HPDE6-E6E7 (cell line): ENCODE data around the gene ZDHHC19.
"Not testable (repeated sequence)": the region's sequence is repeated elsewhere in the genome, so short reads cannot be mapped to it uniquely, and the experiment has no call there.

Experiments
- DNase-seq: peaks from one replicate; pipeline ENCODE4 v3.0.0; 2011; ENCODE audit warnings: missing footprints; ENCODE audit errors: extremely low spot score

The ZDHHC19 gene

GRCh38 chr3:196210673-196211556, at the start of gene ZDHHC19:
ZDHHC19 (minus strand) TSS chr3:196211400; CDS start chr3:196211315, 85 bp downstream.
- DNase-seq: no peak

DNA sequence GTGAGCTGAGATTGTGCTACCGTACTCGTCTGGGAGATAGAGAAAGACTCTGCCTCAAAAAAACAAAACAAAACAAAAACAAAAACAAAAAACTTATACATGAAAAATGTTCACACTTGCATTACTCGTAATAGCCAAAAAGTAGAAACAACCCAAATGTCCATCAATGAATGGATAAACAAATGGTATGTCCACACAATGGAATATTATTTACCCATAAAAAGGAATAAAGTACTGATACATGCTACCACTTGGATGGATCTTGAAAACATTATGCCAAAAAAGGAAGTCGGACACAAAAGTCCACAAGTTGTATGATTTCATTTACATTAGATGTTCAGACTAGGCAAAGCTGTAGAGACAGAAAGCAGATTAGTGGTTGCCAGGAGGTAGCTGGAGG, 49.6 kb upstream of the ZDHHC19 start:
- no peak for DNase-seq

GRCh38 chr3:196255776-196256175, 44.6 kb upstream of the ZDHHC19 start:
- no peak for DNase-seq

DNA sequence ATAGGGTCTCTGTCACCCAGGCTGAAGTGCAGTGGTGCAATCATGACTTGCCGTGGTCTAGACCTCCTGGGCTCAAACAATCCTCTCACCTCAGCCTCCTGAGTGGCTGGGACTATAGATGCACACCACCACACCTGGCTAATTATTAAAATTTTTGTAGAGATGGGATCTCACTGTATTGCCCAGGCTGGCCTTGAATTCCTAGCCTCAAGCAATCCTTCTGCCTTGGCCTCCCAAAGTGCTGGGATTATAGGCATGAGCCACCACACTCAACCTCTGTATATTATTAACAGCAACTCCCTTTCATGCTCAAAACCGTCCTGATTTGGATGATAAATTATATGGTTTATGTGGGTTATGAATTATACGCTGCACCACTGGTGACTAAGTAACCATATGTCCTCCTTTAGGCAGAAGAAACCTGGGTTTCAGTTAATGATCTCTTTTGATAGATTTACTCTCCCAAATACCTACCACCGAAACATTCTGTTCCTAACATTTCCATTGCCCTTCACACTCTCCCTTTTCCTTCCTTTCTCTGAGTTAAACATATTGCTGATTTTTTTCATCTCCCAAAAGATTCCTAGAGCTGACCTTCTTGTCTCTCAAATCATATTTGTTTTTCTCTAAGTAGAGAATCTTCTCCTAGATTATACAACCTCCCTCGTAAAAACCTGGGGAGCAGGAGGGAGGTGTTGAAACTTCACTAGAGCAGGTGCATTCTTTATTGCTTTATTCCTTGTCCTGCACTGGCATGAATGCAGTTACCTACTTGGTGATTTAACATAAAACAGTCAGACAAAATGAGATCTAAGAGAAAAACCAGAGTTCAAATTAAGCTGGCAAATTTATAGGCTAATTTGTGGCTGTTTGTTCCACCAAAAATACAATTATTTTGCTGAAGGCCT, 43.4 kb upstream of the ZDHHC19 start:
- DNase-seq: no peak

GRCh38 chr3:196251918-196252317, 40.7 kb upstream of the ZDHHC19 start:
- DNase-seq: no peak

- DNase-seq: no peak
Observed at GRCh38 chr3:196246612-196247308, 35.6 kb upstream of the ZDHHC19 start.

DNA sequence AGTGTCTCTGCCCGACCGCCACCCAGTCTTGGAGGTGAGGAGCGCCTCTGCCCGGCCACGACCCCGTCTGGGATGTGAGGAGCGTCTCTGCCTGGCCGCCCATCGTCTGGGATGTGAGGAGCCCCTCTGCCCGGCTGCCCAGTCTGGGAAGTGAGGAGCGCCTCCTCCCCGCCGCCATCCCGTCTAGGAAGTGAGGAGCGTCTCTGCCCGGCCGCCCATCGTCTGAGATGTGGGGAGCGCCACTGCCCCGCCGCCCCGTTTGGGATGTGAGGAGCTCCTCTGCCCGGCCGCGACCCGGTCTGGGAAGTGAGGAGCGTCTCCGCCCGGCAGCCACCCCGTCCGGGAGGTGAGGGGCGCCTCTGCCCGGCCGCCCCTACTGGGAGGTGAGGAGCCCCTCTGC, 33.0 kb upstream of the ZDHHC19 start:
- DNase-seq: not testable (repeated sequence)

GRCh38 chr3:196241704-196242103, 30.5 kb upstream of the ZDHHC19 start:
- DNase-seq: no peak

GRCh38 chr3:196240424-196240823, 29.2 kb upstream of the ZDHHC19 start:
- DNase-seq: no peak

GRCh38 chr3:196238612-196239560, 27.7 kb upstream of the ZDHHC19 start:
- no peak for DNase-seq

DNA sequence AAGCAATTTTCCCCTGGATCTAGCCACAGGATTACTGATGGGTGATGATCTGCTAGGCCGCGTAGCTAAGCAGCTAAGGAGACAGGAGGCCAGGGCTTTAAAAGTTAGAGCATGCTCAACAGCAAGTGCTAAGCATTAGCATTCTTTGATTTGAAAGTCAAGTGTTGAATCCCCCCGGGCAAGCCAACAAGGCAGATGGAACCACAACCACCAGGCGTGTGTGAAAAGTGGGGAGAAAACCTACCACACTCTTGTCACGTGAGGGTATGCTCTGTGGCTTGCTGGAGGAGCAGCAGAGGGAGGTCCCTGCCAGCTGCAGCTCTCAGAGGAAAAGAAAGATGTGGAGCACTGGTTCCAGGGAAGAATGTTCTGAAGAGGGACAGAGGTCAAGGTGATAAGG, 26.0 kb upstream of the ZDHHC19 start:
- no peak for DNase-seq

GRCh38 chr3:196236223-196236622, 25.0 kb upstream of the ZDHHC19 start:
- DNase-seq: no peak

DNA sequence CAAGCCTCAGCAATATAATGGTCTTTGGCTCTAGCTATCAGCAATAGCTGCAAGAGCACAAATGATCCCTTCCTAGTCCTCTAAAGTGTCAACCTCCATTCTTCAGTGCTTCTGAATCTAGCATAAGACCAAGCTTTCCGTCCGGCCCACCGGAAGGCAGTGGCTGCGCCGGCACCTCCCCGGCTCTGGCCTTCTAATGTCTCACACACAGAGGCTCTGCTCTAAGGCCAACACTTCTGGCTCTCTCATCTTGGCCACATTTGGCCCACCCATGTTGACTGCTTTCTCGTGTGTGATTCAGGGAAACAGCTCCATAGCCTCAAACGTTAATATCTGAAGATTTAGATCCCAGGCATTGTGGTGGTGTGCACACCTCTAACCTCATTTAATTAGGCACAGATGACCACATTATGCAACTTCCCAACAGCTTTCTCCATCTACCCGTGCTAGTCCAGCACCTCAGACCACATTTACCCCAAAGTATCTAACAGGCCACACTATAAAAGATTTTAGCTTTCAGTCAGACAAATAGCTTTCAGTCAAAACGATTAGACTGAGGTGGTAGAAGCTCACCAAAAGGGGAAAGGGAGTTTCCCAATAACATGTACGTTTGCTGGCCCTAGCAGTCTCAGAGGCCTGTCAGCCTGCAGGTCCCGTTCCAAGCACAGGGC, 24.4 kb upstream of the ZDHHC19 start:
- DNase-seq: no peak

GRCh38 chr3:196232882-196233251, 21.7 kb upstream of the ZDHHC19 start:
- DNase-seq: no peak

GRCh38 chr3:196232154-196232881, 21.1 kb upstream of the ZDHHC19 start:
- DNase-seq: no peak

DNA sequence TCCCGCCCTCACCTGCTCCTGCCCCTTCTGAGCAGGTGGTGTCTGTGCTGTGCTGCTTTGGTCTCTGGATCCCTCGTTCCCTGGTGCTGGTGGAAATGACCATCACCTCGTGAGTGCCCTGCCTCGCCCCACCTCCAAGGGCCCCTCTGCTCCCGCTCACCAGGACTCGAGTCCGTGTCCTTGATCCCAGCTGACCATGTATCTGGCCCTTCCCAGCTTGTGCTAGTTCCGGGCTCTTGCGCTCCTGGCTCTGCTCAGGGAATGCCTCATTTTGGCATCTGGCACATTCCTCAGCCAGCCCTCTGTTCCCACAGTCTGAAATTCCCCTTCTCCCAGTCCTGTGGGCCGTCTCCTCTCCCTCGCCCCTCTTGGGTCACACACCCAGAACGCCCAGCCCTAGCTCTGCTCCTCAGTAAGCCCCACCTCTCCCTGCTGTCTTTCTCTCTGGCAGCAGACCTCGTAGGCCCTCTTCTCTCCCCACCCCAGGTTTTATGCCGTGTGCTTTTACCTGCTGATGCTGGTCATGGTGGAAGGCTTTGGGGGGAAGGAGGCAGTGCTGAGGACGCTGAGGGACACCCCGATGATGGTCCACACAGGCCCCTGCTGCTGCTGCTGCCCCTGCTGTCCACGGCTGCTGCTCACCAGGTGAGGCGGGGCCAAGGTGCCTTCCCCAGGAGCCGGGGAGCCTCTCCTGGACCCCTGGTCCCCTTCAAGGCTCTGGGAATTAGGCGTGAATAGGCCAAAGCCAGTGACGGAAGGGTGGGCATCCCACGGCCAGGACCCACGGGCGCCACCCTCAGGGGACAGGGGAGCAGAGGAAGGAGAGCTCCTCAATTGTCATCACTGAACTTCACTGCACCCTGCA, 16.7 kb upstream of the ZDHHC19 start:
- no peak for DNase-seq

- no peak for DNase-seq
Observed at GRCh38 chr3:196227121-196227561, 15.9 kb upstream of the ZDHHC19 start.

DNA sequence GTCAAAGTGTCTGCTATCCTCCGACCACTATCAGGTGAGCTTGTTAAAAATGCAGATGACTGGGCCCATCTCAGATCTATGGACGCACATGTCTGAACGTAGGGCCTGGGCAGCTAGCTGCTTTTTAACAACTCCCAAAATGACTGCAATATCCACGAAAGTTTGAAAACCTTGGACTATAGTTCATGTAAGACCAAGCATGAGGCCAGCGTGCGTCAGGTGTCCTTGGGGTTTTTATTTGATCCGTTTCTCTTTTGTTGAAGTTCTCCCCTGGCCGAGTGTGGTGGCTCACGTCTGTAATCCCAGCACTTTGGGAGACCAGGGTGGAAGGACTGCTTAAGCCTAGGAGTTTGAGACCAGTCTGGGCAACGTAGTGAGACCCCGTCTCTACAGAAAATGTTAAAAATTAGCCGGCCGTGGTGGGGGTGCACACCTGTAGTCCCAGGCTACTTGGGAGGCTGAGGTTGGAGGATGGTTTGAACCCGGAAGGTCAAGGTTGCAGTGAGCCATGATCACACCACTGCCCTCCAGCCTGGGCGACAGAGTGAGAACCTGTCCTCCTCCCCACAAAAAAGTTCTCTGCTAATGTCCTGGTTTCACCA, 14.7 kb upstream of the ZDHHC19 start:
- DNase-seq: no peak
